GM18505 (cell line): ENCODE measurements around the gene EGR1.
A peak's percentile ranks its signal among the peaks of the same experiment; 100 is the strongest.
"Not testable (repeated sequence)": the region's sequence is repeated elsewhere in the genome, so short reads cannot be mapped to it uniquely, and the experiment has no call there.

ENCODE experiments used
- ATAC-seq: cut with Tn5 transposase; IDR thresholded peaks from one replicate; pipeline ENCODE4 v1.9.1; 2021; ENCODE audit not compliant: unreplicated experiment
- POLR2A ChIP-seq: IDR thresholded peaks from 4 replicates; pipeline ENCODE4 v1.6.1; 2011; ENCODE audit warnings: borderline replicate concordance; ENCODE audit not compliant: insufficient read depth, insufficient read length; ENCODE audit errors: extremely low read depth

The EGR1 gene

GRCh38 chr5:138468966-138469539 lies 3.8 kb downstream of the EGR1 start:
- TF ChIP-seq POLR2A = no peak
- ATAC-seq = no peak

- ATAC-seq = no peak
These were observed 4.5 kb downstream of the EGR1 start for GRCh38 chr5:138469540-138470321.

GRCh38 chr5:138470322-138471051 lies 5.2 kb downstream of the EGR1 start:
- no peak for ATAC-seq
- TF ChIP-seq POLR2A = no peak

More at GRCh38 chr5:138469540-138470321, 4.5 kb downstream of the EGR1 start:
- peak; percentile 56 for TF ChIP-seq POLR2A

GRCh38 chr5:138471052-138471361 lies 5.7 kb downstream of the EGR1 start:
- no peak for TF ChIP-seq POLR2A
- no peak for ATAC-seq

GRCh38 chr5:138472353-138472752 lies 7.1 kb downstream of the EGR1 start:
- no peak for TF ChIP-seq POLR2A
- ATAC-seq = no peak

- not testable (repeated sequence) for ATAC-seq
These were observed 7.9 kb downstream of the EGR1 start for GRCh38 chr5:138473151-138473550.

GRCh38 chr5:138476918-138477317 lies 11.6 kb downstream of the EGR1 start:
- no peak for ATAC-seq
- TF ChIP-seq POLR2A = no peak

- ATAC-seq = no peak
- TF ChIP-seq POLR2A = no peak
These were observed 17.4 kb downstream of the EGR1 start for GRCh38 chr5:138482638-138483037.

GRCh38 chr5:138488481-138488945 lies 23.2 kb downstream of the EGR1 start:
- ATAC-seq = no peak
- no peak for TF ChIP-seq POLR2A

- no peak for TF ChIP-seq POLR2A
- no peak for ATAC-seq
These were observed 24.4 kb downstream of the EGR1 start for GRCh38 chr5:138489683-138490061.

- TF ChIP-seq POLR2A = no peak
- ATAC-seq = no peak
These were observed 25.5 kb downstream of the EGR1 start for GRCh38 chr5:138490648-138491283.

- no peak for TF ChIP-seq POLR2A
- ATAC-seq = no peak
These were observed 26.0 kb downstream of the EGR1 start for GRCh38 chr5:138491284-138491648.

GRCh38 chr5:138491669-138492559 lies 26.6 kb downstream of the EGR1 start:
- ATAC-seq = peak; percentile 99
- TF ChIP-seq POLR2A = peak; percentile 35
